SK-N-SH (cell line): ENCODE results near the gene DPEP3. TPM values are rescaled to one million over a fixed set of nuclear protein-coding genes. Genes with fewer than 3 reads are reported as not detected.

ENCODE experiments used
- CTCF ChIA-PET: fragments of 300-600, 350-600 bp; formaldehyde crosslinking; extraction: SDS; loops from one replicate; lab custom pipeline; 2021; lab: Yijun Ruan, JAX
- POLR2A ChIA-PET: fragments of 350-600 bp; sonication (Branson Sonifier 250); formaldehyde crosslinking; extraction: SDS; loops from one replicate; lab custom pipeline; 2020; ENCODE audit warnings: antibody characterized with exemption, inconsistent platforms; lab: Yijun Ruan, JAX
- DNase-seq: peaks from one replicate; pipeline ENCODE4 v3.0.0; 2012
- H2AFZ ChIP-seq: fragments of 200-600 bp; sonication (generic); 2 replicates; pipeline ENCODE4 v1.8.1; 2016; ENCODE audit warnings: antibody characterized with exemption, mild to moderate bottlenecking, low read depth
- H3F3A ChIP-seq: fragments of 200-600 bp; sonication (generic); replicated peaks from 2 replicates; pipeline ENCODE3; 2016; ENCODE audit warnings: antibody characterized with exemption, mild to moderate bottlenecking; ENCODE audit not compliant: insufficient read depth
- H3K27ac ChIP-seq, 2 experiments: fragments of 200-500 bp in 1 of 2; fragments of 200-600 bp in 1 of 2; sonication (Bioruptor generic) in 1 of 2; sonication (generic), shearing (Covaris generic) in 1 of 2; 2 replicates each; pipeline versions ENCODE4 v1.5.1 to v1.6.1; 2014 to 2016; ENCODE audit warnings: low read depth in 2 of 2, inconsistent platforms in 1 of 2, low read length in 1 of 2, mild to moderate bottlenecking in 1 of 2, mixed read lengths in 1 of 2
- H3K27me3 ChIP-seq: fragments of 200-600 bp; sonication (generic), shearing (Covaris generic); 2 replicates; pipeline ENCODE4 v1.6.1; 2016; ENCODE audit warnings: mixed run types; ENCODE audit not compliant: insufficient read depth
- H3K36me3 ChIP-seq, 2 experiments: fragments of 200-500 bp in 1 of 2; fragments of 200-600 bp in 1 of 2; sonication (Bioruptor generic) in 1 of 2; sonication (generic) in 1 of 2; replicated peaks in 1 of 2; 2 replicates each; pipeline versions ENCODE3 to v1.5.1; 2014 to 2016; ENCODE audit warnings: low read length in 1 of 2, mild to moderate bottlenecking in 1 of 2; ENCODE audit not compliant: insufficient read depth in 2 of 2, control insufficient read depth in 1 of 2
- H3K4me1 ChIP-seq, 2 experiments: fragments of 200-500 bp in 1 of 2; fragments of 200-600 bp in 1 of 2; sonication (Bioruptor generic) in 1 of 2; sonication (generic), shearing (Covaris generic) in 1 of 2; 2 replicates each; pipeline versions ENCODE4 v1.5.1 to v1.6.1; 2014 to 2016; ENCODE audit warnings: low read depth in 1 of 2, low read length in 1 of 2, mixed run types in 1 of 2; ENCODE audit not compliant: insufficient read depth in 2 of 2, control insufficient read depth in 1 of 2
- H3K4me2 ChIP-seq: fragments of 200-600 bp; sonication (generic), shearing (Covaris generic); 2 replicates; pipeline ENCODE4 v1.6.1; 2017; ENCODE audit warnings: mixed run types
- H3K4me3 ChIP-seq, 2 experiments: fragments of 200-500 bp in 1 of 2; fragments of 200-600 bp in 1 of 2; sonication (Bioruptor generic) in 1 of 2; sonication (generic), shearing (Covaris generic) in 1 of 2; 2 replicates each; pipeline versions ENCODE4 v1.5.1 to v1.8.1; 2014 to 2016; ENCODE audit warnings: low read depth in 2 of 2, inconsistent platforms in 1 of 2, low read length in 1 of 2, mild to moderate bottlenecking in 1 of 2, mixed read lengths in 1 of 2, moderate library complexity in 1 of 2
- H3K79me2 ChIP-seq: fragments of 200-600 bp; sonication (generic); 2 replicates; pipeline ENCODE4 v1.8.1; 2017; ENCODE audit warnings: mild to moderate bottlenecking; ENCODE audit not compliant: insufficient read depth
- H3K9ac ChIP-seq: fragments of 200-600 bp; sonication (generic); 2 replicates; pipeline ENCODE4 v1.6.1; 2017; ENCODE audit warnings: mixed run types
- H3K9me2 ChIP-seq: fragments of 200-600 bp; sonication (generic); 2 replicates; pipeline ENCODE4 v1.6.1; 2017; ENCODE audit warnings: mixed run types
- H3K9me3 ChIP-seq: fragments of 200-600 bp; sonication (generic); 2 replicates; pipeline ENCODE4 v1.6.1; 2017; ENCODE audit warnings: mixed run types, mild to moderate bottlenecking, moderate library complexity
- H4K20me1 ChIP-seq: fragments of 200-600 bp; sonication (generic); 2 replicates; pipeline ENCODE4 v1.6.1; 2017; ENCODE audit warnings: mild to moderate bottlenecking, mixed run types; ENCODE audit not compliant: insufficient read depth
- CHD2 ChIP-seq: fragments of 150-350 bp; IDR thresholded peaks from 2 replicates; pipeline ENCODE4 v1.6.1; 2018; ENCODE audit warnings: low read length; ENCODE audit not compliant: partially characterized antibody
- FOXJ3 ChIP-seq: sonication (generic); formaldehyde crosslinking; IDR thresholded peaks from 2 replicates; pipeline ENCODE4 v1.5.1; 2020; ENCODE audit warnings: mild to moderate bottlenecking, missing genetic modification reagents
- JUND ChIP-seq: IDR thresholded peaks from 2 replicates; pipeline ENCODE4 v1.4.0; 2012
- MAX ChIP-seq: IDR thresholded peaks from 2 replicates; pipeline ENCODE4 v1.4.0; 2012; ENCODE audit warnings: low read depth
- MEF2A ChIP-seq: IDR thresholded peaks from 2 replicates; pipeline ENCODE4 v1.4.0; 2012; ENCODE audit warnings: low read depth, borderline replicate concordance
- MXI1 ChIP-seq: IDR thresholded peaks from 2 replicates; pipeline ENCODE4 v1.6.1; 2012; ENCODE audit warnings: mild to moderate bottlenecking, low read depth, low read length, improper control_type of control experiment
- NRF1 ChIP-seq: IDR thresholded peaks from 2 replicates; pipeline ENCODE4 v1.6.1; 2012; ENCODE audit warnings: low read depth, mild to moderate bottlenecking, low read length
- RCOR1 ChIP-seq: fragments of 150-350 bp; IDR thresholded peaks from 2 replicates; pipeline ENCODE4 v1.6.1; 2017; ENCODE audit warnings: antibody characterized with exemption, low read length
- SIN3A ChIP-seq: IDR thresholded peaks from 2 replicates; pipeline ENCODE4 v1.6.1; 2012; ENCODE audit warnings: low read depth, mild to moderate bottlenecking, low read length, moderate library complexity, borderline replicate concordance
- SMC3 ChIP-seq: IDR thresholded peaks from 2 replicates; pipeline ENCODE4 v1.6.1; 2012; ENCODE audit warnings: low read depth, low read length, improper control_type of control experiment
- TAF1 ChIP-seq: IDR thresholded peaks from 2 replicates; pipeline ENCODE4 v1.6.1; 2012; ENCODE audit warnings: low read depth, mild to moderate bottlenecking, low read length, moderate library complexity, borderline replicate concordance
- TCF12 ChIP-seq: IDR thresholded peaks from 2 replicates; pipeline ENCODE4 v1.4.0; 2012
- TEAD4 ChIP-seq: IDR thresholded peaks from 2 replicates; pipeline ENCODE4 v1.4.0; 2012; ENCODE audit warnings: mild to moderate bottlenecking, borderline replicate concordance; ENCODE audit not compliant: insufficient read depth
- WGBS: methylation state at CpG from one replicate; pipeline ENCODE4 v1.1.6; 2017; ENCODE audit warnings: low lambda C conversion rate; 5-methylcytosine and 5-hydroxymethylcytosine counted together
- polyA plus RNA-seq, 3 experiments: library from polyadenylated mRNA; depleted of rRNA; stranded (reverse); fragments of >200 nt; gene quantifications; 2 replicates each; pipeline ENCODE4 v1.2.3, GENCODE V29; 2012
- TF ChIP-seq, protein P1 (sequence below): fragments of 150-350 bp; IDR thresholded peaks from 2 replicates; pipeline ENCODE4 v1.6.1; 2017; ENCODE audit warnings: antibody characterized with exemption, low read length, low read depth, borderline replicate concordance
- TF ChIP-seq, protein P2 (sequence below): IDR thresholded peaks from 2 replicates; pipeline ENCODE4 v1.4.0; 2012; ENCODE audit warnings: low read depth, borderline replicate concordance
- TF ChIP-seq, protein P3 (sequence below): fragments of 200-600 bp; sonication (generic); IDR thresholded peaks from 2 replicates; pipeline ENCODE4 v1.6.1; 2017; ENCODE audit warnings: antibody characterized with exemption, mild to moderate bottlenecking, moderate library complexity

The DPEP3 gene
- polyA plus RNA-seq, 1 of the 3 experiments (the other 2 are of a cell fraction): not detected

DNA sequence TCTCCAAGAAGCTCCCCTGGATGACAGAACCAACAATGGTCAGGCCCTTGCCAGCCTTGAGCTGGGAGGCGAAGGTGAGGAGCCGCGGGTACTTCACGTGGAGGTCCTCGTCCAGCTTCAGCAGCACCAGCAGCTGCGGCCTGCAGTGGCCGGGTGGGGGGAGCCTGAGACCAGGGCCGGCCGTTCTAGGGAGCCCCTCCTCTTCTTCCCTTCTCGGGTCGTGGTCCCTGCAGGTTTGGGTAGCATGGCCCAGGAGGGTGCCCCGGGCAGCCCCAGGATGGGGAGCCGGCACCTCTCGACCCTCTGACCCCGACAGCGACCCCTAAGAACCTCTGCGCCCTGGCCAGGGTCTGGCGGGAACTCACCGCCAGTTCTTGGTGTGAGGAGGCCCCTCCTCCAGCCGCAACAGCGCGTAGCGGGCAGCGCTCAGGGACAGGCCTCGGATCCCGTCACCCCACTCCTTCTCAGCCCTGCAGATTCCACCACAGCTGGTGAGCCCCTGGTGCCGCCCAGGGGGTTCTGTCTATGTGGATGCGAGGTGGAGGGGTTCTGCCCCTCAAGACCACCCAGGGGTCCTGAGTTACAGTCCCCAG, 33.2 kb downstream of the DPEP3 start:
- Histone ChIP-seq H3K4me3 (no peak overlapping the region), H3K4me1 (peaks cover 0 to 22% of the 10 kb centered on the region in 2 experiments; a peak in 1 of 4 replicates), H3K27me3 (no peaks in the 10 kb centered on the region), H3K36me3 (peaks cover 4 to 81% of the 10 kb centered on the region in 2 experiments), H3K79me2 (peaks cover 3% of the 10 kb centered on the region; the same call in 1 of the 2 replicates), H3F3A (peaks cover 3% of the 10 kb centered on the region), H2AFZ (no peak overlapping the region), H3K9me3 (no peaks in the 10 kb centered on the region), H3K9ac (no peak overlapping the region), H4K20me1 (peaks cover 8% of the 10 kb centered on the region; the same call in 1 of the 2 replicates), H3K4me2 (no peak overlapping the region), H3K9me2 (no peaks in the 10 kb centered on the region), H3K27ac (no peak overlapping the region)
- 97% methylated on average over 20 of the region's 28 CpGs for WGBS
- ChIA-PET CTCF (interaction anchor here (2.0 to 2.8 kb wide), 3 partner anchors 18 to 93 kb away, joined by 6 to 9 read pairs (median 8); no protein-coding TSS in a partner anchor), POLR2A (interaction anchor here (0.7 to 1.7 kb wide), 3 partner anchors 11 to 19 kb away, joined by 3 to 5 read pairs (median 4); no protein-coding TSS in a partner anchor)
- DNase-seq: no peak
- TF ChIP-seq MXI1 (no peak), TEAD4 (no peak), JUND (no peak), TAF1 (no peak), RCOR1 (no peak), MEF2A (no peak), CHD2 (no peak)
- TF ChIP-seq, protein P1, sequence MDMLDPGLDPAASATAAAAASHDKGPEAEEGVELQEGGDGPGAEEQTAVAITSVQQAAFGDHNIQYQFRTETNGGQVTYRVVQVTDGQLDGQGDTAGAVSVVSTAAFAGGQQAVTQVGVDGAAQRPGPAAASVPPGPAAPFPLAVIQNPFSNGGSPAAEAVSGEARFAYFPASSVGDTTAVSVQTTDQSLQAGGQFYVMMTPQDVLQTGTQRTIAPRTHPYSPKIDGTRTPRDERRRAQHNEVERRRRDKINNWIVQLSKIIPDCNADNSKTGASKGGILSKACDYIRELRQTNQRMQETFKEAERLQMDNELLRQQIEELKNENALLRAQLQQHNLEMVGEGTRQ: no peak

GRCh38 chr16:67946128-67946569, 34.1 kb downstream of the DPEP3 start:
- H4K20me1 ChIP-seq: peaks cover 13% of the 10 kb centered on the region; the same call in 1 of the 2 replicates
- H3K4me3 ChIP-seq: no peak overlapping the region
- POLR2A ChIA-PET: interaction anchor here (1.7 kb wide), 1 partner anchor 10 kb away, joined by 5 read pairs; no protein-coding TSS in a partner anchor
- no peaks in the 10 kb centered on the region for H3K27me3 ChIP-seq
- CTCF ChIA-PET: interaction anchor here (0.8 to 2.8 kb wide), 3 partner anchors 17 to 94 kb away, joined by 3 to 9 read pairs (median 8); no protein-coding TSS in a partner anchor
- H2AFZ ChIP-seq: no peak overlapping the region
- H3K9ac ChIP-seq: no peak overlapping the region
- no peaks in the 10 kb centered on the region for H3K9me2 ChIP-seq
- no peaks in the 10 kb centered on the region for H3K9me3 ChIP-seq
- WGBS: 98% methylated on average over 7 of the region's 20 CpGs
- H3K4me1 ChIP-seq: peaks cover 0 to 18% of the 10 kb centered on the region in 2 experiments; a peak in 1 of 4 replicates
- peaks cover 5% of the 10 kb centered on the region; the same call in 1 of the 2 replicates for H3K79me2 ChIP-seq
- no peak for TF ChIP-seq TEAD4
- TF ChIP-seq, protein P2, sequence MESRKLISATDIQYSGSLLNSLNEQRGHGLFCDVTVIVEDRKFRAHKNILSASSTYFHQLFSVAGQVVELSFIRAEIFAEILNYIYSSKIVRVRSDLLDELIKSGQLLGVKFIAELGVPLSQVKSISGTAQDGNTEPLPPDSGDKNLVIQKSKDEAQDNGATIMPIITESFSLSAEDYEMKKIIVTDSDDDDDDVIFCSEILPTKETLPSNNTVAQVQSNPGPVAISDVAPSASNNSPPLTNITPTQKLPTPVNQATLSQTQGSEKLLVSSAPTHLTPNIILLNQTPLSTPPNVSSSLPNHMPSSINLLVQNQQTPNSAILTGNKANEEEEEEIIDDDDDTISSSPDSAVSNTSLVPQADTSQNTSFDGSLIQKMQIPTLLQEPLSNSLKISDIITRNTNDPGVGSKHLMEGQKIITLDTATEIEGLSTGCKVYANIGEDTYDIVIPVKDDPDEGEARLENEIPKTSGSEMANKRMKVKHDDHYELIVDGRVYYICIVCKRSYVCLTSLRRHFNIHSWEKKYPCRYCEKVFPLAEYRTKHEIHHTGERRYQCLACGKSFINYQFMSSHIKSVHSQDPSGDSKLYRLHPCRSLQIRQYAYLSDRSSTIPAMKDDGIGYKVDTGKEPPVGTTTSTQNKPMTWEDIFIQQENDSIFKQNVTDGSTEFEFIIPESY: no peak
- no peak for TF ChIP-seq MEF2A
- no peak for TF ChIP-seq SMC3
- TF ChIP-seq TCF12: no peak
- TF ChIP-seq NRF1: no peak
- TF ChIP-seq MAX: no peak
- no peak for TF ChIP-seq FOXJ3 (CRISPR knock-in tag)
- no peak for TF ChIP-seq SIN3A
- no peak for TF ChIP-seq MXI1
- TF ChIP-seq, protein P3, sequence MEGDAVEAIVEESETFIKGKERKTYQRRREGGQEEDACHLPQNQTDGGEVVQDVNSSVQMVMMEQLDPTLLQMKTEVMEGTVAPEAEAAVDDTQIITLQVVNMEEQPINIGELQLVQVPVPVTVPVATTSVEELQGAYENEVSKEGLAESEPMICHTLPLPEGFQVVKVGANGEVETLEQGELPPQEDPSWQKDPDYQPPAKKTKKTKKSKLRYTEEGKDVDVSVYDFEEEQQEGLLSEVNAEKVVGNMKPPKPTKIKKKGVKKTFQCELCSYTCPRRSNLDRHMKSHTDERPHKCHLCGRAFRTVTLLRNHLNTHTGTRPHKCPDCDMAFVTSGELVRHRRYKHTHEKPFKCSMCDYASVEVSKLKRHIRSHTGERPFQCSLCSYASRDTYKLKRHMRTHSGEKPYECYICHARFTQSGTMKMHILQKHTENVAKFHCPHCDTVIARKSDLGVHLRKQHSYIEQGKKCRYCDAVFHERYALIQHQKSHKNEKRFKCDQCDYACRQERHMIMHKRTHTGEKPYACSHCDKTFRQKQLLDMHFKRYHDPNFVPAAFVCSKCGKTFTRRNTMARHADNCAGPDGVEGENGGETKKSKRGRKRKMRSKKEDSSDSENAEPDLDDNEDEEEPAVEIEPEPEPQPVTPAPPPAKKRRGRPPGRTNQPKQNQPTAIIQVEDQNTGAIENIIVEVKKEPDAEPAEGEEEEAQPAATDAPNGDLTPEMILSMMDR: no peak
- no peak for DNase-seq
- H3K36me3 ChIP-seq: peaks cover 9 to 71% of the 10 kb centered on the region in 2 experiments
- peaks cover 11% of the 10 kb centered on the region for H3F3A ChIP-seq
- H3K27ac ChIP-seq: no peak overlapping the region
- H3K4me2 ChIP-seq: no peak overlapping the region
